ENCODE data around the gene CEP135. TPM values are rescaled to one million over a fixed set of nuclear protein-coding genes. Genes with fewer than 3 reads are reported as not detected.

CEP135 gene
- total RNA-seq, 2 experiments from 2014 or later: 18.6 to 19.4 TPM

- intact Hi-C loops (cut with micrococcal nuclease): loop anchor here (2.0 kb wide), 1 partner anchor 34 kb away; no protein-coding TSS in a partner anchor
- CTCF ChIA-PET: no interaction called here
- H3K4me1 Mint-ChIP-seq (ENCODE audit: low read depth): peaks cover 8% of the 10 kb centered on the region
- no peak overlapping the region for H3K4me3 Mint-ChIP-seq
- no peaks in the 10 kb centered on the region for H3K27me3 Mint-ChIP-seq (ENCODE audit: low read depth)
- no peaks in the 10 kb centered on the region for H3K9me3 Mint-ChIP-seq
- peak overlapping the region; percentile 65 for H3K27ac Mint-ChIP-seq
- DNase-seq: peak; percentile 6
- H3K36me3 Mint-ChIP-seq (ENCODE audit: low read depth): peaks cover 33% of the 10 kb centered on the region
These were observed 32.0 kb downstream of the CEP135 start for GRCh38 chr4:55980725-55981124.

DNA sequence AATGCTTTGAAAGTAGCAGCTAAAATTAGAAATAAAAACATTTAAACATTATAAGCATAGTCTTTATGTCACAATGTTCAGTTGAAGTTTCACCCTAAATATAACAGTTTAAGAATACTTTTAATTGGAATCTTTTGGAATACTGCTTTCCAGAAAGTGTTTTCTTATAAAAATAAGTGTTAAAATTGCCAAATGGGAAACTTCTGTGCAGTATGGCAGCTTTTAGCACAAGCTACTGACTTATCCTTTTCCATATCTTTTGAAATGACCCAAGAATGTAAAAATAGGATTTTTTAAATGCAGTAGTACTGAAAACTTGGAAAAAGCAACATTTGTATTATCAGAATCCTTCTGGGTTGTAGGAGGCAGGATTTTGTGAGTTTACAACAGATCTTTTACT is 34.2 kb downstream of the CEP135 start:
- Mint-ChIP-seq H3K4me1 (ENCODE audit: low read depth) (peaks cover 6% of the 10 kb centered on the region), H3K9me3 (no peaks in the 10 kb centered on the region), H3K4me3 (no peak overlapping the region), H3K36me3 (ENCODE audit: low read depth) (peaks cover 36% of the 10 kb centered on the region), H3K27me3 (ENCODE audit: low read depth) (no peaks in the 10 kb centered on the region), H3K27ac (no peak overlapping the region)
- intact Hi-C loops (cut with micrococcal nuclease): no loop called here
- CTCF ChIA-PET: no interaction called here
- DNase-seq: no peak

DNA sequence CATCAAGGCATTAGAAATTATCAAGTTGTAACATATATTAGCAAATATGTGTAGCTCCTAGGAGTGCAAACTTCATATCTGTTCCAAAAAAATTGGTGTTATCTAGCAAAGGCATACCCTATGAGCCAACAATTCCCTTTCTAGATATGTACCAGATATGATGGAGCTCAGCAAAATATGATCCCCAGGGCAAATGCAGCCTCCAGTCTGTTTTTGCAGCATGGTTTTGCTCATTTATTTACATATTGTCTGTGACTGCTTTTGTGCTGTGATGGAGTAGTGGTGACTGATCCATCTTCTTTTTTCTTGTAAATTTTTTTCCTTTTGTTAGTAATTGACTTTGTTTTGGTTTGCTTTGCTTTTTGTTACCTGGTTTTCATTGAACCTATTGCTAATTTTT is 41.0 kb downstream of the CEP135 start:
- Mint-ChIP-seq H3K27me3 (ENCODE audit: low read depth) (no peaks in the 10 kb centered on the region), H3K4me3 (no peak overlapping the region), H3K36me3 (ENCODE audit: low read depth) (peaks cover 22% of the 10 kb centered on the region), H3K9me3 (no peaks in the 10 kb centered on the region), H3K27ac (no peak overlapping the region), H3K4me1 (ENCODE audit: low read depth) (peaks cover 28% of the 10 kb centered on the region)
- intact Hi-C loops (cut with micrococcal nuclease): loop anchor here (5.0 kb wide), 1 partner anchor 137 kb away; the partner anchor contains the start of gene EXOC1
- no peak for DNase-seq
- CTCF ChIA-PET: no interaction called here

DNA sequence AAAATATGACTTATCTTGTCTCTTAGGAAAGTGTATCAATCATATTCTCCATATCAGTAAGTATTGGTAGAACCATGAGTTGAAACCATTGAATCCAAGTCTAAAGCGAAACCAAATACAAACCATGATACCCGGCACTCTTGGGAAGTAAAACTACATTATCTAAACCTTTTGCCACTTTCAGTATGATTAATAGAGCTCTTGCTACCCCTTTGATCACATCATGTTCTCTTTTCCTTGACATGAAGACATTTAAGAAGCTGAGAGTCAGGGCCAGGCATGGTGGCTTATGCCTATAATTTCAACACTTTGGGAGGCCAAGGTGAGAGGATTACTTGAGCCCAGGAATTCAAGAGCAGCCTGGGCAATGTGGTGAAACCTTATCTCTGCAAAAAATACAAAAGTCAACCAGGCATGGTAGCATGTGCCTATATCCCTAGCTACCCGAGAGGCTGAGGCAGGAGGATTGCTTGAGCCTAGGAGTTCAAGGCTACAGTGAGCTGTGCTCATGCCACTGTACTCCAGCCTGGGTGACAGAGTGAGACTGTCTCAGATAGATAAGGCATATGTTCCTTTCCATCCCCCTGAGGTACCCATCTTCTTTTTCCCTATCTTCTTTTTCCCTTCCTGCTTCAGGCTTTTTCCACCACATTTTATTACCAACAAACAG is 45.4 kb downstream of the CEP135 start:
- H3K36me3 Mint-ChIP-seq (ENCODE audit: low read depth): peaks cover 47% of the 10 kb centered on the region
- no peaks in the 10 kb centered on the region for H3K27me3 Mint-ChIP-seq (ENCODE audit: low read depth)
- intact Hi-C loops (cut with micrococcal nuclease): loop anchor here (1.0 to 5.0 kb wide), 4 partner anchors 14 to 142 kb away; partner anchors contain the start of genes CEP135 and EXOC1
- peak overlapping the region; percentile 41 for H3K27ac Mint-ChIP-seq
- H3K9me3 Mint-ChIP-seq: no peaks in the 10 kb centered on the region
- peak; percentile 36 for DNase-seq
- CTCF ChIA-PET: interaction anchor here (0.6 to 2.0 kb wide), 5 partner anchors 18 to 305 kb away, joined by 3 to 8 read pairs (median 4); partner anchors contain the start of gene CEP135
- H3K4me1 Mint-ChIP-seq (ENCODE audit: low read depth): peaks cover 33% of the 10 kb centered on the region
- H3K4me3 Mint-ChIP-seq: no peak overlapping the region

GRCh38 chr4:55996646-55997045 is 47.9 kb downstream of the CEP135 start:
- Mint-ChIP-seq H3K4me3 (no peak overlapping the region), H3K27me3 (ENCODE audit: low read depth) (no peaks in the 10 kb centered on the region), H3K27ac (no peak overlapping the region), H3K9me3 (no peaks in the 10 kb centered on the region), H3K36me3 (ENCODE audit: low read depth) (peaks cover 65% of the 10 kb centered on the region), H3K4me1 (ENCODE audit: low read depth) (peaks cover 39% of the 10 kb centered on the region)
- CTCF ChIA-PET: no interaction called here
- intact Hi-C loops (cut with micrococcal nuclease): no loop called here
- no peak for DNase-seq

GRCh38 chr4:56003606-56004005 is 54.9 kb downstream of the CEP135 start:
- H3K36me3 Mint-ChIP-seq (ENCODE audit: low read depth): peaks cover 75% of the 10 kb centered on the region
- no peak overlapping the region for H3K4me3 Mint-ChIP-seq
- no peak for DNase-seq
- CTCF ChIA-PET: no interaction called here
- H3K4me1 Mint-ChIP-seq (ENCODE audit: low read depth): peaks cover 19% of the 10 kb centered on the region
- no peaks in the 10 kb centered on the region for H3K9me3 Mint-ChIP-seq
- intact Hi-C loops (cut with micrococcal nuclease): no loop called here
- no peak overlapping the region for H3K27ac Mint-ChIP-seq
- H3K27me3 Mint-ChIP-seq (ENCODE audit: low read depth): no peaks in the 10 kb centered on the region

DNA sequence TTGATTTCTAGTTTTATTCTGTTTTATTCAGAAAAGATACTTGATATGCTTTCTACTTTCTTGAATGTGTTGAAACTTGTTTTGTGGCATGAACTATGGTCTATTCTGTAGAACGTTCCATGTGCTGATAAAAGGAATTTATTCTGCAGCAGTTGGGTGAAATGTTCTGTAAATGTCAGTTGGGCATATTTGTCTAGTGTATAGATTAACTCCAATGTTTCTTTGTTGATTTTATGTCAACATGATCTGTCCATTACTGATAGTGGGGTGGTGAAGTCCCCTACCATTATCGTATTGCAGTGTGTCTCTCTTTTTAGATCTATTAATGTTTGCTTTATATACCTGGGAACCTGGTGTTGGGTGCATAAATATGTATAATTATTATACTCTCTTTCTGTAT is 55.5 kb downstream of the CEP135 start:
- CTCF ChIA-PET: no interaction called here

DNA sequence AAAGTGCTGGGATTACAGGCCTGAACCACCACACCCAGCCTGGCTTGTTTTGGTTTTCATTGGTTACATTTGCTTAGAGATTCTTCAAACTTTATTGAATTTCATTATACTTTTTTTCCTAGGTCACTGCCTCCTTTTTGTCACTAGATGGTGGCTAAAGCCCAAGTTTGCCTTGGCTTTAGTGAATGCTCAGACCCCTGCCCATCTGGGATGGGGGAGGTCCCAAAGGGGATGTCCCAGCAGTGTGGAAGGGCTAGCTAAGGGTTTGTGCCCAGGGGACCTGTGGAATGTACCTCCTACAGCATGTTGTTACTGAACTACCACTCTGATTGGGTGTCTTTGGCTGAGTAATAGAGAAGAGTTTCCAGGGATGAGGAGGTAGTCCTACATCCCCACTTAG is 58.4 kb downstream of the CEP135 start:
- Mint-ChIP-seq H3K9me3 (no peaks in the 10 kb centered on the region), H3K27me3 (ENCODE audit: low read depth) (no peaks in the 10 kb centered on the region), H3K4me3 (no peak overlapping the region), H3K27ac (no peak overlapping the region), H3K4me1 (ENCODE audit: low read depth) (peaks cover 10% of the 10 kb centered on the region), H3K36me3 (ENCODE audit: low read depth) (peaks cover 55% of the 10 kb centered on the region)
- no peak for DNase-seq
- intact Hi-C loops (cut with micrococcal nuclease): no loop called here
- CTCF ChIA-PET: interaction anchor here (0.7 to 1.4 kb wide), 2 partner anchors 9 to 59 kb away, joined by 3 to 4 read pairs; no protein-coding TSS in a partner anchor

More for the DNA sequence above, 55.5 kb downstream of the CEP135 start:
- H3K4me1 Mint-ChIP-seq (ENCODE audit: low read depth): peaks cover 19% of the 10 kb centered on the region
- no peak overlapping the region for H3K4me3 Mint-ChIP-seq
- intact Hi-C loops (cut with micrococcal nuclease): no loop called here
- no peaks in the 10 kb centered on the region for H3K9me3 Mint-ChIP-seq
- peaks cover 71% of the 10 kb centered on the region for H3K36me3 Mint-ChIP-seq (ENCODE audit: low read depth)
- DNase-seq: no peak
- no peak overlapping the region for H3K27ac Mint-ChIP-seq
- no peaks in the 10 kb centered on the region for H3K27me3 Mint-ChIP-seq (ENCODE audit: low read depth)

GRCh38 chr4:56008206-56008605 is 59.5 kb downstream of the CEP135 start:
- CTCF ChIA-PET: interaction anchor here (0.6 to 1.0 kb wide), 2 partner anchors 13 to 32 kb away, joined by 3 to 5 read pairs; no protein-coding TSS in a partner anchor
- no peak for DNase-seq
- peaks cover 55% of the 10 kb centered on the region for H3K36me3 Mint-ChIP-seq (ENCODE audit: low read depth)
- H3K4me1 Mint-ChIP-seq (ENCODE audit: low read depth): peaks cover 10% of the 10 kb centered on the region
- H3K27me3 Mint-ChIP-seq (ENCODE audit: low read depth): no peaks in the 10 kb centered on the region
- no peak overlapping the region for H3K27ac Mint-ChIP-seq
- H3K9me3 Mint-ChIP-seq: no peaks in the 10 kb centered on the region
- intact Hi-C loops (cut with micrococcal nuclease): loop anchor here (1.0 kb wide), 1 partner anchor 14 kb away; no protein-coding TSS in a partner anchor
- no peak overlapping the region for H3K4me3 Mint-ChIP-seq

GRCh38 chr4:56026596-56026995 is 77.9 kb downstream of the CEP135 start:
- peaks cover 4% of the 10 kb centered on the region for H3K9me3 Mint-ChIP-seq

DNA sequence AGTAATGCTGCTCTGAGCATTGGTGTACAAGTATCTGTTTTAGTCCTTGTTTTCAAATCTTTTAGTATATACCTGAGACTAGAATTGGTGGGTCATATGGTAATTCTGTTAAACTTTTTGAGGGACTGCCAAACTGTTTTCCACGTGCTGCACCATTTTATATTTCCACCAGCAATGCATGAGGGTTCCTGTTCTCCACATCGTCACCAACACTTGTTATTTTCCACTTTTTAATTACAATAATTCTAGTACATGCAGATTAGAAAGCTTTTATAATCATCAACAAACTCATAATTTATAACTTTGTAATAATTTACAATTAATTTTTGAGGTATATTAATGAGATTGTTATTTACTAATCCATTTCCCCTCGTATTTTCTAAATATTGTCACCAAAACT is 79.4 kb downstream of the CEP135 start:
- intact Hi-C loops (cut with micrococcal nuclease): no loop called here
- H3K4me3 Mint-ChIP-seq: no peak overlapping the region
- peaks cover 4% of the 10 kb centered on the region for H3K9me3 Mint-ChIP-seq
- no peaks in the 10 kb centered on the region for H3K4me1 Mint-ChIP-seq (ENCODE audit: low read depth)
- peaks cover 42% of the 10 kb centered on the region for H3K36me3 Mint-ChIP-seq (ENCODE audit: low read depth)
- H3K27ac Mint-ChIP-seq: no peak overlapping the region
- no peak for DNase-seq
- no peaks in the 10 kb centered on the region for H3K27me3 Mint-ChIP-seq (ENCODE audit: low read depth)
- CTCF ChIA-PET: no interaction called here

More at GRCh38 chr4:56026596-56026995, 77.9 kb downstream of the CEP135 start:
- CTCF ChIA-PET: no interaction called here
- no peak for DNase-seq
- Mint-ChIP-seq H3K4me3 (no peak overlapping the region), H3K4me1 (ENCODE audit: low read depth) (no peaks in the 10 kb centered on the region), H3K27me3 (ENCODE audit: low read depth) (no peaks in the 10 kb centered on the region), H3K27ac (no peak overlapping the region), H3K36me3 (ENCODE audit: low read depth) (peaks cover 51% of the 10 kb centered on the region)
- intact Hi-C loops (cut with micrococcal nuclease): no loop called here

DNA sequence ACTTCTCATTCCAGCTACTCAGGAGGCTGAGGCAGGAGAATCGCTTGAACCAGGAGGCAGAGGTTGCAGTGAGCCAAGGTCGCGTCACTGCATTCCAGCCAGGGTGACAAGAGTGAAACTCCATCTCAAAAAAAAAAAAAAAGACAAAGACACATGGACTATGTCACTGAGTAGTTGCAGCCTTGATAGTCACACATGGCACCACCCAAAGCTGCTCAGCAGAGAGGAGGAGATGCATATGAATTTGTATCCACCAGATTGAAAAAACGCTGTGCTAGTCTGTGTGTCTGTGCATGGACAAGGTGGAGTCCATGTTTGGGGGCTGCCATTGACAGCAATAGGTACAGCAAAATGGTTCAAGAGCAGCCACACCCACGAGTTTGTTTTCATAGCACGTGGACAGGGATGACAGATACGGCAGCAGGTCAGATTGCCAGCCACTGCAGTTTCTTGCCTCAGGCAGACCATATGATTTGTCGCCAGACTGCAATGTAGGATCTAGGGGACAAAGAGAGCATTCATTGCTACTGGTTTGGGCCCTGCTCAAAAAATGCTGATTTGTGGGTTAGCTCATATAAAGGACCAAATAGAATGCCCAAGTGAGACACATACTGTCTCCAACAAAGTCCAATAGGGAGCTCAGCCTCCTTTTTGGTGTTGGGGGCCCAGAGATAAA is 89.9 kb downstream of the CEP135 start:
- Mint-ChIP-seq H3K27ac (no peak overlapping the region), H3K36me3 (ENCODE audit: low read depth) (no peaks in the 10 kb centered on the region), H3K9me3 (no peaks in the 10 kb centered on the region), H3K27me3 (ENCODE audit: low read depth) (peaks cover 9% of the 10 kb centered on the region), H3K4me1 (ENCODE audit: low read depth) (no peaks in the 10 kb centered on the region), H3K4me3 (no peak overlapping the region)
- DNase-seq: no peak
- CTCF ChIA-PET: no interaction called here
- intact Hi-C loops (cut with micrococcal nuclease): no loop called here

GRCh38 chr4:56040842-56041241 is 92.1 kb downstream of the CEP135 start:
- intact Hi-C loops (cut with micrococcal nuclease): no loop called here
- no peaks in the 10 kb centered on the region for H3K9me3 Mint-ChIP-seq
- no peaks in the 10 kb centered on the region for H3K4me1 Mint-ChIP-seq (ENCODE audit: low read depth)
- no peak overlapping the region for H3K27ac Mint-ChIP-seq
- H3K4me3 Mint-ChIP-seq: no peak overlapping the region
- CTCF ChIA-PET: no interaction called here
- no peak for DNase-seq
- H3K36me3 Mint-ChIP-seq (ENCODE audit: low read depth): no peaks in the 10 kb centered on the region
- peaks cover 14% of the 10 kb centered on the region for H3K27me3 Mint-ChIP-seq (ENCODE audit: low read depth)
